GM12878 (cell line): ENCODE data around the gene CKS1B. TPM values are rescaled to one million over a fixed set of nuclear protein-coding genes. Genes with fewer than 3 reads are reported as not detected.

Experiments
- CUX1 ChIP-seq: IDR thresholded peaks from 2 replicates; pipeline ENCODE4 v1.6.1; 2012; ENCODE audit warnings: improper control_type of control experiment, low read depth, low read length; ENCODE audit not compliant: insufficient replicate concordance
- IKZF2 ChIP-seq, 2 experiments: fragments of 450-650 bp; IDR thresholded peaks; 2 replicates each; pipeline ENCODE4 v1.6.1; 2017; ENCODE audit warnings: mild to moderate bottlenecking in 2 of 2, moderate library complexity in 2 of 2
- KDM1A ChIP-seq: fragments of 200-600 bp; sonication (generic); IDR thresholded peaks from 2 replicates; pipeline ENCODE4 v1.6.1; 2016; ENCODE audit warnings: borderline replicate concordance
- NFYA ChIP-seq: IDR thresholded peaks from 2 replicates; pipeline ENCODE4 v1.6.1; 2011; ENCODE audit warnings: low read depth, mild to moderate bottlenecking, low read length, improper control_type of control experiment, borderline replicate concordance
- RELB ChIP-seq: fragments of 450-650 bp; IDR thresholded peaks from 2 replicates; pipeline ENCODE4 v1.6.1; 2017; ENCODE audit warnings: low read depth, mild to moderate bottlenecking, moderate library complexity
- SKIL ChIP-seq: fragments of 450-650 bp; IDR thresholded peaks from 2 replicates; pipeline ENCODE4 v1.6.1; 2017; ENCODE audit warnings: mild to moderate bottlenecking, low read depth, inconsistent platforms; ENCODE audit not compliant: poor library complexity, severe bottlenecking
- SMARCA5 ChIP-seq: fragments of 450-650 bp; IDR thresholded peaks from 2 replicates; pipeline ENCODE4 v1.6.1; 2017; ENCODE audit warnings: mild to moderate bottlenecking
- TBL1XR1 ChIP-seq: IDR thresholded peaks from 2 replicates; pipeline ENCODE4 v1.6.1; 2012; ENCODE audit warnings: low read depth, low read length, improper control_type of control experiment
- polyA plus RNA-seq, 11 experiments: library from polyadenylated mRNA; depleted of rRNA in 4 of 11; unstranded in 6 of 11; stranded (reverse) in 5 of 11; fragments of >200 nt; fragmentation: Nextera tagmentation in 4 of 11; fragmentation: Illumina TruSeq in 1 of 11; extraction: Ambion mirVana in 4 of 11; extraction: Trizol in 1 of 11; gene quantifications; 1 replicate in 1 of 11; 2 replicates in 10 of 11; pipeline versions ENCODE4 v1.2.1 to v1.2.3, GENCODE V29; 2011 to 2016; ENCODE audit warnings: inconsistent platforms in 2 of 11, missing spikeins in 2 of 11, low read depth in 1 of 11
- total RNA-seq, 4 experiments: library from RNA; depleted of rRNA in 3 of 4; stranded (reverse); fragments of >200 nt in 3 of 4; fragmentation: Illumina TruSeq in 1 of 4; extraction: Trizol in 1 of 4; gene quantifications; 2 replicates each; pipeline versions ENCODE4 v1.2.1 to v1.2.3, GENCODE V29; 2013 to 2021

The CKS1B gene
- total and polyA plus RNA-seq, 10 of the 15 experiments (the other 5 are each of a cell fraction or from before 2014, with no cell fraction given), result 125 to 608 (median 364) TPM

- TF ChIP-seq RELB, result no peak
- TF ChIP-seq SMARCA5, result no peak
- TF ChIP-seq NFYA, result no peak
- TF ChIP-seq CUX1, result no peak
- no peak for TF ChIP-seq KDM1A
- TF ChIP-seq IKZF2 (IDR thresholded peaks at IDR 0.05), result no peak
- no peak for TF ChIP-seq SKIL
- TF ChIP-seq TBL1XR1, result no peak
Measured at GRCh38 chr1:154970631-154971340, 3.7 kb upstream of the CKS1B start, which contains the start of gene SHC1 (continued).
